ENCODE data around the gene ADD2.
"Not testable (repeated sequence)": the region's sequence is repeated elsewhere in the genome, so short reads cannot be mapped to it uniquely, and the experiment has no call there.

Gene ADD2

GRCh38 chr2:70746094-70746974 is 21.7 kb downstream of the ADD2 start:
- H3K27me3 ChIP-seq (ENCODE audit: insufficient read depth, low read depth, severe bottlenecking): no peaks in the 10 kb centered on the region
- DNase-seq: no peak
- H3K27ac ChIP-seq: no peak overlapping the region
- H3K4me3 ChIP-seq (ENCODE audit: low read depth, low read length): no peak overlapping the region
- no peaks in the 10 kb centered on the region for H3K9me3 ChIP-seq (ENCODE audit: severe bottlenecking)
- peaks cover 16% of the 10 kb centered on the region for H3K36me3 ChIP-seq
- no peak for TF ChIP-seq CTCF (IDR thresholded peaks at IDR 0.05; ENCODE audit: low read depth, low read length)

- TF ChIP-seq CTCF (IDR thresholded peaks at IDR 0.05; ENCODE audit: low read depth, low read length): no peak
- Histone ChIP-seq H3K27me3 (ENCODE audit: insufficient read depth, low read depth, severe bottlenecking) (no peaks in the 10 kb centered on the region), H3K36me3 (peaks cover 16% of the 10 kb centered on the region), H3K27ac (no peak overlapping the region), H3K9me3 (ENCODE audit: severe bottlenecking) (no peaks in the 10 kb centered on the region), H3K4me3 (ENCODE audit: low read depth, low read length) (no peak overlapping the region)
- no peak for DNase-seq
Measured at GRCh38 chr2:70745276-70745825, 22.6 kb downstream of the ADD2 start.

GRCh38 chr2:70744397-70744796 is 23.6 kb downstream of the ADD2 start:
- peaks cover 11% of the 10 kb centered on the region for H3K36me3 ChIP-seq
- H3K27ac ChIP-seq: no peak overlapping the region
- H3K27me3 ChIP-seq (ENCODE audit: insufficient read depth, low read depth, severe bottlenecking): no peaks in the 10 kb centered on the region
- DNase-seq: no peak
- no peaks in the 10 kb centered on the region for H3K9me3 ChIP-seq (ENCODE audit: severe bottlenecking)
- H3K4me3 ChIP-seq (ENCODE audit: low read depth, low read length): no peak overlapping the region
- TF ChIP-seq CTCF (IDR thresholded peaks at IDR 0.05; ENCODE audit: low read depth, low read length): no peak

- H3K27me3 ChIP-seq (ENCODE audit: insufficient read depth, low read depth, severe bottlenecking): no peaks in the 10 kb centered on the region
- TF ChIP-seq CTCF (IDR thresholded peaks at IDR 0.05; ENCODE audit: low read depth, low read length): no peak
- no peaks in the 10 kb centered on the region for H3K9me3 ChIP-seq (ENCODE audit: severe bottlenecking)
- no peak overlapping the region for H3K4me3 ChIP-seq (ENCODE audit: low read depth, low read length)
- DNase-seq: no peak
- peaks cover 11% of the 10 kb centered on the region for H3K36me3 ChIP-seq
- no peak overlapping the region for H3K27ac ChIP-seq
Measured at GRCh38 chr2:70743677-70744076, 24.3 kb downstream of the ADD2 start.

- H3K36me3 ChIP-seq: peaks cover 11% of the 10 kb centered on the region
- TF ChIP-seq CTCF (IDR thresholded peaks at IDR 0.05; ENCODE audit: low read depth, low read length): no peak
- no peak for DNase-seq
- H3K9me3 ChIP-seq (ENCODE audit: severe bottlenecking): no peaks in the 10 kb centered on the region
- no peaks in the 10 kb centered on the region for H3K27me3 ChIP-seq (ENCODE audit: insufficient read depth, low read depth, severe bottlenecking)
- no peak overlapping the region for H3K4me3 ChIP-seq (ENCODE audit: low read depth, low read length)
- H3K27ac ChIP-seq: no peak overlapping the region
Measured at GRCh38 chr2:70743068-70743467, 24.9 kb downstream of the ADD2 start.

GRCh38 chr2:70739492-70739891 is 28.5 kb downstream of the ADD2 start:
- peaks cover 11% of the 10 kb centered on the region for H3K36me3 ChIP-seq
- H3K27ac ChIP-seq; H3K9me3 ChIP-seq (ENCODE audit: severe bottlenecking); H3K4me3 ChIP-seq (ENCODE audit: low read depth, low read length); DNase-seq; H3K27me3 ChIP-seq (ENCODE audit: insufficient read depth, low read depth, severe bottlenecking): not testable (repeated sequence)

All from WERI-Rb-1 (cell line).